CD4-positive, alpha-beta memory T cell (primary cell): ENCODE measurements around the gene CDC34. TPM values are rescaled to one million over a fixed set of nuclear protein-coding genes. Genes with fewer than 3 reads are reported as not detected.

Experiments used
- CTCF ChIA-PET: fragments of 350-600 bp; sonication (Branson Sonifier 250); formaldehyde crosslinking; loops from one replicate; lab custom pipeline; 2021; ENCODE audit warnings: inconsistent platforms; ENCODE audit not compliant: partially characterized antibody; lab: Charles Lee
- POLR2A ChIA-PET: fragments of 350-600 bp; sonication (Branson Sonifier 250); formaldehyde crosslinking; loops from one replicate; lab custom pipeline; 2021; ENCODE audit not compliant: partially characterized antibody; lab: Charles Lee
- DNase-seq, 5 donors: peaks; one replicate each; pipeline versions ENCODE4 v3.0.0 to v3.0.0-alpha.2; 2020 to 2022; ENCODE audit warnings: mixed read lengths in 1 of 5
- H3K27ac ChIP-seq: one replicate; pipeline ENCODE4 v1.7.0; 2013; ENCODE audit warnings: low read depth, low read length
- H3K27me3 ChIP-seq: 2 replicates; pipeline ENCODE4 v1.7.0; 2013; ENCODE audit warnings: mild to moderate bottlenecking, low read length, moderate library complexity; ENCODE audit not compliant: insufficient read depth
- H3K36me3 ChIP-seq: 2 replicates; pipeline ENCODE4 v1.7.0; 2013; ENCODE audit warnings: mild to moderate bottlenecking, low read length, moderate library complexity; ENCODE audit not compliant: insufficient read depth
- H3K4me1 ChIP-seq: 2 replicates; pipeline ENCODE4 v1.7.0; 2013; ENCODE audit warnings: mild to moderate bottlenecking, low read length, moderate library complexity; ENCODE audit not compliant: insufficient read depth
- H3K4me3 ChIP-seq, 2 donors: one replicate each; pipeline ENCODE4 v1.7.0; 2013; ENCODE audit warnings: low read length in 2 of 2, mild to moderate bottlenecking in 1 of 2
- H3K9me3 ChIP-seq, 2 donors: one replicate each; pipeline ENCODE4 v1.7.0; 2013; ENCODE audit warnings: low read length in 2 of 2, control low read depth in 1 of 2; ENCODE audit not compliant: control insufficient read depth in 1 of 2
- H3K27ac Mint-ChIP-seq, 7 donors: one replicate each; pipeline ENCODE4 v1.8.0; 2020 to 2021; ENCODE audit warnings: mixed read lengths in 7 of 7, mild to moderate bottlenecking in 6 of 7, inconsistent platforms in 3 of 7, moderate library complexity in 3 of 7
- H3K27me3 Mint-ChIP-seq, 2 donors: one replicate each; pipeline ENCODE4 v1.8.0; 2020 to 2021; ENCODE audit warnings: mixed read lengths in 2 of 2
- H3K36me3 Mint-ChIP-seq, 2 donors: one replicate each; pipeline ENCODE4 v1.8.0; 2020 to 2021; ENCODE audit warnings: mixed read lengths in 2 of 2, inconsistent platforms in 1 of 2, mild to moderate bottlenecking in 1 of 2
- H3K4me1 Mint-ChIP-seq, 4 donors: one replicate each; pipeline ENCODE4 v1.8.0; 2020 to 2021; ENCODE audit warnings: mixed read lengths in 4 of 4, mild to moderate bottlenecking in 1 of 4
- H3K4me3 Mint-ChIP-seq, 8 donors: one replicate each; pipeline ENCODE4 v1.8.0; 2020 to 2021; ENCODE audit warnings: mixed read lengths in 8 of 8, mild to moderate bottlenecking in 7 of 8, moderate library complexity in 6 of 8, inconsistent platforms in 3 of 8
- H3K9me3 Mint-ChIP-seq, 8 donors: one replicate each; pipeline ENCODE4 v1.8.0; 2020 to 2021; ENCODE audit warnings: mixed read lengths in 8 of 8, mild to moderate bottlenecking in 5 of 8, inconsistent platforms in 3 of 8, moderate library complexity in 1 of 8
- intact Hi-C: fragments of 100-400 bp; cut with micrococcal nuclease; formaldehyde crosslinking; loops from one replicate; pipeline ENCODE4 v1.15.1; 2023
- polyA plus RNA-seq, 2 donors: library from polyadenylated mRNA; unstranded; fragments of 300-500 nt; fragmentation: Illumina TruSeq; gene quantifications; one replicate each; pipeline ENCODE4 v1.2.3, GENCODE V29; 2021
- total RNA-seq, 2 experiments: library from RNA; stranded (reverse); gene quantifications; one replicate each; pipeline ENCODE4 v1.2.3, GENCODE V29; 2021

Gene CDC34
- total and polyA plus RNA-seq, 4 experiments from 2014 or later: 26.7 to 46.6 (median 44.2) TPM

DNA sequence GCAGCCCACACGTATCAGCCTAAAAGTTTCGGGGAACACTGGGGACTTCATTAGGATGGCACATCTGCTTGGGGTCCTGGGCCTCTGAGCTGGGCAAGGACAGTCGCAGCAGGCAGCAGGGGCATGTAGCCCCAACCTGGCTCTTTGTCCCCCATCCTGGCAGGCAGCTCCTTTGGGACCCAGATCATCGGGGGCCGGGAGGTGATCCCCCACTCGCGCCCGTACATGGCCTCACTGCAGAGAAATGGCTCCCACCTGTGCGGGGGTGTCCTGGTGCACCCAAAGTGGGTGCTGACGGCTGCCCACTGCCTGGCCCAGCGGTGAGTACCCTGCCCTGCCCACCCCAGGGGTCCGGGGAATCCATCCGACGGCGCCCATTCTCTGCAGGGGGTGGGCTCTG lies 15.6 kb downstream of the CDC34 start:
- Histone ChIP-seq H3K9me3 (no peaks in the 10 kb centered on the region), H3K4me3 (no peak overlapping the region), H3K27ac (no peak overlapping the region), H3K27me3 (no peaks in the 10 kb centered on the region), H3K36me3 (no peaks in the 10 kb centered on the region), H3K4me1 (peaks cover 23% of the 10 kb centered on the region)
- no peaks in the 10 kb centered on the region for H3K27me3 Mint-ChIP-seq
- CTCF ChIA-PET: no interaction called here
- H3K4me3 Mint-ChIP-seq: no peak overlapping the region
- peaks cover 15 to 29% (median 19%) of the 10 kb centered on the region in 4 donors for H3K4me1 Mint-ChIP-seq
- intact Hi-C loops: no loop called here
- no peaks in the 10 kb centered on the region for H3K9me3 Mint-ChIP-seq
- DNase-seq: no peak
- no peak overlapping the region for H3K27ac Mint-ChIP-seq
- H3K36me3 Mint-ChIP-seq: peaks cover 0 to 9% of the 10 kb centered on the region in 2 donors
- POLR2A ChIA-PET: interaction anchor here (7.2 kb wide), 1 partner anchor 15 kb away, joined by 52 read pairs; the partner anchor contains the start of gene CDC34

DNA sequence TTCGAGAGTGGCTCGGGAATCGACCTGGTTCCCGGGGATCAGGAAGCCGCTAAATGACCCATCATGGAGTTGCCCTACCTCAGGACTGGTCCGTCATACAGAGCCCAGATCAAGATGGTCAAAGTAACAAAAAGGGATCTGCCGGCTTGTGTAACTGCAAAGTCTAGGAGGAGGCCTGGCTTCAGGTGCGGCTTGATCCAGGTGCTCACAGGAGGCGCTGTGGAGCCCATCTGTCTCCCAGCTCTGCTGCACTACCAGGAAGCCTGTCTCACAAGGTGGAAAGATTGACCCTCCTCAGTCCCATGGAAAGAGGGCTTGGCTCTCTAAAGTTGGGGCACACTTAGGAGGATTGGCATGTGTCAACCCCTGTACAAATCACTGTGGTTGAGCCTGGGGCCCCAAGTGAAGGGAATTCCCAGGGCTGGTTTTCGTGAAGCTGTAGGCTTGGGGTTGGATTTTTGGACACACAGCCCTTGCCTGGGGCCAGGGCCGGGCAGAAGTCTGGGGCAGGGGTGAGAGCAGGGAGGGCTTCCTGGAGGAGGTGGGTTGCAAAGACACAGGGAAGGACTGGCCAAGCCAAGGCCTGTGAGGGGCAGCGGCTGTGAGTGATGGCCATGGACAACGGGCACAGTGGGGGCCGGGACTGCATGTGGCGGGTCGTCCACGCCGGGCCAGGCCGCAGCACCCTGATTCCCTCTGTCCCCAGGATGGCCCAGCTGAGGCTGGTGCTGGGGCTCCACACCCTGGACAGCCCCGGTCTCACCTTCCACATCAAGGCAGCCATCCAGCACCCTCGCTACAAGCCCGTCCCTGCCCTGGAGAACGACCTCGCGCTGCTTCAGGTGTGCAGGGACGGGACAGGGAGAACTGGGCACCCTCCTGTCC lies 16.5 kb downstream of the CDC34 start:
- ChIA-PET POLR2A (no interaction called here), CTCF (no interaction called here)
- H3K27me3 ChIP-seq: no peaks in the 10 kb centered on the region
- H3K27ac ChIP-seq: no peak overlapping the region
- H3K9me3 ChIP-seq: no peaks in the 10 kb centered on the region
- no peaks in the 10 kb centered on the region for H3K9me3 Mint-ChIP-seq
- H3K36me3 Mint-ChIP-seq: peaks cover 0 to 9% of the 10 kb centered on the region in 2 donors
- no peak for DNase-seq
- no peak overlapping the region for H3K4me3 Mint-ChIP-seq
- H3K4me1 ChIP-seq: peaks cover 22% of the 10 kb centered on the region
- no peak overlapping the region for H3K4me3 ChIP-seq
- peak overlapping the region in 2 of 7 donors; percentile 17 to 29 for H3K27ac Mint-ChIP-seq
- peaks cover 15 to 28% (median 18%) of the 10 kb centered on the region in 4 donors for H3K4me1 Mint-ChIP-seq
- intact Hi-C loops: no loop called here
- no peaks in the 10 kb centered on the region for H3K27me3 Mint-ChIP-seq
- no peaks in the 10 kb centered on the region for H3K36me3 ChIP-seq

DNA sequence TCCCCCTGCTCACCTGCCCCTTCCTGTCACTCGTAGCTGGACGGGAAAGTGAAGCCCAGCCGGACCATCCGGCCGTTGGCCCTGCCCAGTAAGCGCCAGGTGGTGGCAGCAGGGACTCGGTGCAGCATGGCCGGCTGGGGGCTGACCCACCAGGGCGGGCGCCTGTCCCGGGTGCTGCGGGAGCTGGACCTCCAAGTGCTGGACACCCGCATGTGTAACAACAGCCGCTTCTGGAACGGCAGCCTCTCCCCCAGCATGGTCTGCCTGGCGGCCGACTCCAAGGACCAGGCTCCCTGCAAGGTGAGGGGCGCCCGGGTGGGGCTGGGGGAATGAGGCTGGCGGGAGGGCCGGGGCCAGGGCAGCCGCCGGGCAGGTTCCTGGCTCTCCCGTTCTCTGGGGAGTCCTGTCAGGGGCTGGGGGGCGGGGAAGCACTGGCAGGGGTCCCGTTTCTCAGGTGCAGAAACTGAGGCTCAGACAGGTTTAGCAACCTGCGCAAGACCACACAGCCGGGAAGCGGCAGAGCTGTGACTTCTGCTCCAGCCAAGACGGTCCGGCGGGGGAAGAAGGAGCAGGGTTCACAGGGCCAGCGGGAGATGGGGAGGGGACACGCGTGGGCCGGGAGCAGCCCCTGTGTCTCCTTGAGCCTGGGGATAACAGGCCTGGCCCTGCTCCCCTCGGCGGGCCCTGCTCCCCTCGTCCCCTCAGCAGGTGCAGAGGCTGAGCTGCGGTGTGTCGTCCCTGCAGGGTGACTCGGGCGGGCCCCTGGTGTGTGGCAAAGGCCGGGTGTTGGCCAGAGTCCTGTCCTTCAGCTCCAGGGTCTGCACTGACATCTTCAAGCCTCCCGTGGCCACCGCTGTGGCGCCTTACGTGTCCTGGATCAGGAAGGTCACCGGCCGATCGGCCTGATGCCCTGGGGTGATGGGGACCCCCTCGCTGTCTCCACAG lies 17.6 kb downstream of the CDC34 start:
- H3K4me3 Mint-ChIP-seq: no peak overlapping the region
- H3K27ac Mint-ChIP-seq: no peak overlapping the region
- intact Hi-C loops: no loop called here
- DNase-seq: no peak
- H3K9me3 ChIP-seq: no peaks in the 10 kb centered on the region
- CTCF ChIA-PET: no interaction called here
- H3K27ac ChIP-seq: no peak overlapping the region
- H3K4me1 ChIP-seq: peaks cover 11% of the 10 kb centered on the region
- H3K36me3 ChIP-seq: no peaks in the 10 kb centered on the region
- no peaks in the 10 kb centered on the region for H3K27me3 ChIP-seq
- H3K4me1 Mint-ChIP-seq: peaks cover 7 to 17% (median 9%) of the 10 kb centered on the region in 4 donors
- peaks cover 0 to 3% of the 10 kb centered on the region in 2 donors for H3K36me3 Mint-ChIP-seq
- H3K9me3 Mint-ChIP-seq: no peaks in the 10 kb centered on the region
- POLR2A ChIA-PET: no interaction called here
- H3K27me3 Mint-ChIP-seq: no peaks in the 10 kb centered on the region
- no peak overlapping the region for H3K4me3 ChIP-seq

DNA sequence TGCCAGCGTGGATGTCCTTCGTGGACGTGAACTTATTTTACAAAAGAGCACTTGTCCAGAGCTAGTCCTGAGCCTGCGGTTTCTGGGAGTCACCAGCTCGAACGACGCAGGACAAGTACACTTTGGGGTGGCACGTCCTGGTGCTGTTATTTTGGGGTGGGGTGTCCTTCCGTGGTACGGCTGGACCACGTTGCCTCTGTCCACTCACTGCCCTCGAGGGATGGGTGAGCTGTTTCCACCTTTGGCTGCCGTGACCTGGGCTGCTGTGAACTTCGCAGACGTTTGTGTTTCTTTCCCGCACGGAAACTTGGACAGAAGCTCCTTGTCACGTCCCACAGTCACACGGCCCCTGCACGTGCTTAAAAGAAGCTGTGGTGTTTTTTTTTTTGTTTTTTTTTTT lies 23.3 kb downstream of the CDC34 start:
- intact Hi-C loops: no loop called here
- Histone ChIP-seq H3K36me3 (no peaks in the 10 kb centered on the region), H3K27me3 (no peaks in the 10 kb centered on the region), H3K27ac (no peak overlapping the region), H3K4me1 (no peaks in the 10 kb centered on the region), H3K9me3 (no peaks in the 10 kb centered on the region), H3K4me3 (no peak overlapping the region)
- ChIA-PET CTCF (interaction anchor here (1.1 kb wide), 1 partner anchor 22 kb away, joined by 3 read pairs; no protein-coding TSS in a partner anchor), POLR2A (no interaction called here)
- no peak for DNase-seq
- H3K27ac Mint-ChIP-seq: no peak overlapping the region
- H3K36me3 Mint-ChIP-seq: no peaks in the 10 kb centered on the region
- H3K27me3 Mint-ChIP-seq: no peaks in the 10 kb centered on the region
- H3K4me1 Mint-ChIP-seq: peaks cover 0 to 4% (median under 1%) of the 10 kb centered on the region in 4 donors
- no peaks in the 10 kb centered on the region for H3K9me3 Mint-ChIP-seq
- no peak overlapping the region for H3K4me3 Mint-ChIP-seq

DNA sequence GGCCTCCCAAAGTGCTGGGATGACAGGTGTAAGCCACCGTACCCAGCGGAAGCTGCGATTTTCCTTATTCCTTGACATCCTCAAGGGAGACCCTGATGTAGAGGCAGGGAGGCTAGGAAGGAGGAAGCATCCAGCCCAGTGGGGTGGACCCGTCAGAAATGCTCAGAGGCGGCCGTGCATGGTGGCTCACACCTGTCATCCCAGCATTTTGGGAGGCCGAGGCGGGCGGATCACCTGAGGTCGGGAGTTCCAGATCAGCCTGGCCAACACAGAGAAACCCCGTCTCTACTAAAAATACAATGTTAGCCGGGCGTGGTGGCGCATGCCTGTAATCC lies 23.9 kb downstream of the CDC34 start:
- no peak overlapping the region for H3K4me3 Mint-ChIP-seq

DNA sequence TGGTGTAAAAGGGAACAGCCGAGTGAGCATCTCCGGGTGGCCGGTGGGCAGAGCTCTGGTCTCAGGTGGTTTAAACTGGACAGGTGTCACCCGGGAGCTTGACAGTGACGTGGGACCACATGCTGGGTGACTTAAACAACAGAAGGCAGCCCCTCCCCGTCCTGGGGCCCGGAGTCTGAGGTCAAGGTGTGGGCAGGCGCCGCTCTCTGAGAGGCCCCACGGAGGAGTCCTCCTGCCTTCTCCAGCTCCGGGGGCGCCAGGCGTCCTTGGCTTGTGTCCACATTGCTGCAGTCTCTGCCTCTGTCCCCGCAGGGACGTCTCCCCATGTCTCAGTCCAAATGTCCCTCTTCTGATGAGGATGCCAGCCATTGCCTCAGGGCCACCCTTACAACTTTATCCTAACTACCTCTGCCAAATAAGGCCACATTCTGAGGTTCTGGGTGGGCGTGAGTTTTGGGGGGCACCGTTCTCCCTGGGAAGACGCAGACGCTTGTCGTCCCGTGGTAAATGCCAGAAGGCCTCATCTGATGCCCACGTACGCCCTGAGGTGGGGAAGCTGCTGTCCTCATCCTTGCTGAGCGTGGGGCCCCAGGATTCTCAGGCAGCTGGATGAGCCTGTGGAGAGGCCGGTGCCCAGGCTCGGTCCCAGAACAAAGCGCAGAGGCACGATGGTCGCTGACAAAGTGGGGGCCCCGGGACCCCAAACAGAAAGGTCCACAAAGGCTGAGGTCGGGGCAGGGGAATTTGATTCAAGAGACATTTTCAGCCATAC lies 25.2 kb downstream of the CDC34 start:
- Mint-ChIP-seq H3K27ac (no peak overlapping the region), H3K4me1 (no peaks in the 10 kb centered on the region), H3K4me3 (no peak overlapping the region), H3K9me3 (no peaks in the 10 kb centered on the region), H3K27me3 (no peaks in the 10 kb centered on the region), H3K36me3 (no peaks in the 10 kb centered on the region)
- Histone ChIP-seq H3K9me3 (no peaks in the 10 kb centered on the region), H3K36me3 (no peaks in the 10 kb centered on the region), H3K27ac (no peak overlapping the region), H3K4me3 (no peak overlapping the region), H3K4me1 (no peaks in the 10 kb centered on the region), H3K27me3 (no peaks in the 10 kb centered on the region)
- ChIA-PET POLR2A (no interaction called here), CTCF (no interaction called here)
- DNase-seq: no peak
- intact Hi-C loops: no loop called here

More for the DNA sequence above, 23.9 kb downstream of the CDC34 start:
- Mint-ChIP-seq H3K36me3 (no peaks in the 10 kb centered on the region), H3K27me3 (no peaks in the 10 kb centered on the region), H3K4me1 (peaks cover 0 to 4% (median under 1%) of the 10 kb centered on the region in 4 donors), H3K27ac (no peak overlapping the region), H3K9me3 (no peaks in the 10 kb centered on the region)
- Histone ChIP-seq H3K9me3 (no peaks in the 10 kb centered on the region), H3K4me3 (no peak overlapping the region), H3K27ac (no peak overlapping the region), H3K4me1 (no peaks in the 10 kb centered on the region), H3K36me3 (no peaks in the 10 kb centered on the region), H3K27me3 (no peaks in the 10 kb centered on the region)
- ChIA-PET POLR2A (no interaction called here), CTCF (interaction anchor here (1.1 kb wide), 1 partner anchor 23 kb away, joined by 3 read pairs; no protein-coding TSS in a partner anchor)
- intact Hi-C loops: no loop called here
- DNase-seq: no peak
